PC-9 (cell line): ENCODE results near the gene ARID3B. TPM values are rescaled to one million over a fixed set of nuclear protein-coding genes. Genes with fewer than 3 reads are reported as not detected.

Source experiments
- BruUV-seq: library from RNA; stranded (reverse); fragments of 400-500 nt; replicated peaks from 2 replicates; lab custom pipeline; 2021; lab: Mats Ljungman, UMichigan
- CTCF ChIA-PET: fragments of 300-600 bp; sonication (Branson Sonifier 250); formaldehyde crosslinking; loops from one replicate; lab custom pipeline; 2022; ENCODE audit warnings: antibody characterized with exemption; lab: Charles Lee
- POLR2A ChIA-PET: fragments of 300-600 bp; sonication (Branson Sonifier 250); formaldehyde crosslinking; loops from one replicate; lab custom pipeline; 2022; ENCODE audit warnings: antibody characterized with exemption; ENCODE audit not compliant: unreplicated experiment; lab: Charles Lee
- DNase-seq, 2 experiments: peaks; one replicate each; pipeline versions ENCODE4 v3.0.0 to v3.0.0-alpha.2; 2015 to 2022; ENCODE audit warnings: mixed read lengths in 1 of 2
- H2AFZ ChIP-seq: fragments of 200-600 bp; sonication (generic); 2 replicates; pipeline ENCODE4 v1.8.1; 2017; ENCODE audit warnings: antibody characterized with exemption
- H3F3A ChIP-seq: fragments of 200-600 bp; sonication (generic); 2 replicates; pipeline ENCODE4 v1.8.1; 2017; ENCODE audit warnings: antibody characterized with exemption, mild to moderate bottlenecking, low read depth; ENCODE audit not compliant: insufficient read depth
- H3K27ac ChIP-seq: fragments of 200-600 bp; sonication (generic); 2 replicates; pipeline ENCODE4 v1.6.1; 2016; ENCODE audit warnings: mixed run types
- H3K27me3 ChIP-seq: fragments of 200-600 bp; sonication (generic); 2 replicates; pipeline ENCODE4 v1.6.1; 2016; ENCODE audit warnings: low read depth, mixed run types; ENCODE audit not compliant: insufficient read depth
- H3K36me3 ChIP-seq: fragments of 200-600 bp; sonication (generic); 2 replicates; pipeline ENCODE4 v1.6.1; 2016; ENCODE audit warnings: low read depth, mixed run types
- H3K4me1 ChIP-seq: fragments of 200-600 bp; sonication (generic); replicated peaks from 2 replicates; pipeline ENCODE4 v1.6.1; 2016; ENCODE audit warnings: mixed run types; ENCODE audit not compliant: insufficient read depth
- H3K4me2 ChIP-seq: fragments of 200-600 bp; sonication (generic); 2 replicates; pipeline ENCODE4 v1.6.1; 2017; ENCODE audit warnings: mixed run types
- H3K4me3 ChIP-seq: fragments of 200-600 bp; sonication (generic); 2 replicates; pipeline ENCODE4 v1.6.1; 2016; ENCODE audit warnings: mixed run types
- H3K79me2 ChIP-seq: fragments of 200-600 bp; sonication (generic); 2 replicates; pipeline ENCODE4 v1.6.1; 2017; ENCODE audit warnings: low read depth, mixed run types
- H3K9me2 ChIP-seq: fragments of 200-600 bp; sonication (generic); 2 replicates; pipeline ENCODE4 v1.8.1; 2017; ENCODE audit warnings: mild to moderate bottlenecking; ENCODE audit not compliant: insufficient read depth
- H3K9me3 ChIP-seq: fragments of 200-600 bp; sonication (generic); 2 replicates; pipeline ENCODE4 v1.8.1; 2016; ENCODE audit warnings: low read depth; ENCODE audit not compliant: insufficient read depth
- H4K20me1 ChIP-seq: fragments of 200-600 bp; sonication (generic); 2 replicates; pipeline ENCODE4 v1.8.1; 2017; ENCODE audit not compliant: insufficient read depth
- EZH2 ChIP-seq: fragments of 200-600 bp; sonication (generic); IDR thresholded peaks from 2 replicates; pipeline ENCODE4 v1.8.0; 2017; ENCODE audit warnings: antibody characterized with exemption, low read depth
- intact Hi-C: fragments of 100-400 bp; cut with micrococcal nuclease; formaldehyde crosslinking; loops from one replicate; pipeline ENCODE4 v1.10.0; 2022; ENCODE audit not compliant: unreplicated experiment
- total RNA-seq: library from RNA; stranded (reverse); gene quantifications from 2 replicates; pipeline ENCODE4 v1.2.3, GENCODE V29; 2021
- TF ChIP-seq, protein P1 (sequence below): fragments of 200-600 bp; sonication (generic); conservative IDR thresholded peaks from 2 replicates; pipeline ENCODE4 v1.6.1; 2017; ENCODE audit warnings: mixed run types, antibody characterized with exemption, mild to moderate bottlenecking, moderate library complexity

ARID3B gene
- total RNA-seq, 1 experiment from 2014 or later = 9.6 TPM

DNA sequence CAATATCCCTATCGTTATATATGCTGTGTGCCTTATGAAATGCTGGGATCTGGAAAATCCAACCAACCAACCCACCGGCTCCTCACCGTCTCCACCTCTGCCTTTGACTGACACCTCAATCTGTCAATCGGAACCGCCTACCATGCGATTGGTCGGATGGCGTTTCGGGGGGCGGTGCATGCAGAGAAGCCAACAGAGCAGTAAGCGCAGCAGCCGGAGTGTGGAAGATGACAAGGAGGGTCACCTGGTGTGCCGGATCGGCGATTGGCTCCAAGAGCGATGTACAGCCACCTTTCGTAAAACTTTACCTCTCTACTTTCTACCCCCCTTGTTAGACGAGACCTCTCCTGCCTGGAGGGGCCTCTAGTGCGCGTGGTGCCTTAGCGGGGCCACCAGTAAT, 80.9 kb downstream of the ARID3B start:
- intact Hi-C loops = no loop called here
- Histone ChIP-seq H3K79me2 (peaks cover 46% of the 10 kb centered on the region), H3K36me3 (peaks cover 11% of the 10 kb centered on the region; the same call in 1 of the 2 replicates)

DNA sequence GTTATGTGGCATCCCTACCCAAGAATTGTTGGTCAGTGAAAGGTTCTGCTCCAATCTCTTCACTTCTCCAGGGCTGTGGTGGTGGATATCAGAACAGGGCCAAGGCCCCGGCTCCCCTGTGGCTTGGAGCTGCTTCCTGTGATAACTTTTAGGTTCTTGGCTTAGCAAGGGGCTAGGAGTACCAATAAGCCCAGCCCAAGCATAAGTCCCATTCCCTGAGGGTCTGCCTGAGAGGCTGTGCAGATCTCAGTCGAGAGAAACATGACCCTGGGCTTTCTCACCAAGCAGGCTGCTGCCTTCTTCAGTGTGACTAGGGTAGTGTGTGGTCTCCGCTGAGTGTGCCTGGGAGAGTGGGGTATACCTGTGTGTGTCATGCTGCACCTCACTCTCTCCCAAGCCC, 81.7 kb downstream of the ARID3B start:
- H3K27me3 ChIP-seq = no peaks in the 10 kb centered on the region
- no TSS peak for BruUV-seq
- H3K79me2 ChIP-seq = peaks cover 38% of the 10 kb centered on the region
- no peaks in the 10 kb centered on the region for H3K9me2 ChIP-seq
- intact Hi-C loops = no loop called here
- no peak overlapping the region for H3K4me3 ChIP-seq
- peak in 1 of 2 experiments; percentile 12 for DNase-seq
- H3K4me1 ChIP-seq = 0 out of 2 replicates have a peak, but pooled peaks cover under 1% of the 10 kb centered on the region
- ChIA-PET POLR2A (no interaction called here), CTCF (no interaction called here)
- TF ChIP-seq, protein P1, sequence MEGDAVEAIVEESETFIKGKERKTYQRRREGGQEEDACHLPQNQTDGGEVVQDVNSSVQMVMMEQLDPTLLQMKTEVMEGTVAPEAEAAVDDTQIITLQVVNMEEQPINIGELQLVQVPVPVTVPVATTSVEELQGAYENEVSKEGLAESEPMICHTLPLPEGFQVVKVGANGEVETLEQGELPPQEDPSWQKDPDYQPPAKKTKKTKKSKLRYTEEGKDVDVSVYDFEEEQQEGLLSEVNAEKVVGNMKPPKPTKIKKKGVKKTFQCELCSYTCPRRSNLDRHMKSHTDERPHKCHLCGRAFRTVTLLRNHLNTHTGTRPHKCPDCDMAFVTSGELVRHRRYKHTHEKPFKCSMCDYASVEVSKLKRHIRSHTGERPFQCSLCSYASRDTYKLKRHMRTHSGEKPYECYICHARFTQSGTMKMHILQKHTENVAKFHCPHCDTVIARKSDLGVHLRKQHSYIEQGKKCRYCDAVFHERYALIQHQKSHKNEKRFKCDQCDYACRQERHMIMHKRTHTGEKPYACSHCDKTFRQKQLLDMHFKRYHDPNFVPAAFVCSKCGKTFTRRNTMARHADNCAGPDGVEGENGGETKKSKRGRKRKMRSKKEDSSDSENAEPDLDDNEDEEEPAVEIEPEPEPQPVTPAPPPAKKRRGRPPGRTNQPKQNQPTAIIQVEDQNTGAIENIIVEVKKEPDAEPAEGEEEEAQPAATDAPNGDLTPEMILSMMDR = no peak
- no peak for TF ChIP-seq EZH2
- H4K20me1 ChIP-seq = peaks cover 67% of the 10 kb centered on the region
- H3K9me3 ChIP-seq = no peaks in the 10 kb centered on the region
- no peak overlapping the region for H3K27ac ChIP-seq
- H2AFZ ChIP-seq = no peak overlapping the region
- H3K4me2 ChIP-seq = no peak overlapping the region
- H3F3A ChIP-seq = no peaks in the 10 kb centered on the region; the same call in 1 of the 2 replicates
- H3K36me3 ChIP-seq = peaks cover 11% of the 10 kb centered on the region; the same call in 1 of the 2 replicates

More for the DNA sequence above, 80.9 kb downstream of the ARID3B start:
- Histone ChIP-seq H3K27me3 (no peaks in the 10 kb centered on the region), H3K4me1 (peaks cover 8% of the 10 kb centered on the region), H3K27ac (no peak overlapping the region), H3K9me2 (no peaks in the 10 kb centered on the region), H4K20me1 (peaks cover 76% of the 10 kb centered on the region), H3K4me2 (no peak overlapping the region), H2AFZ (no peak overlapping the region), H3K9me3 (no peaks in the 10 kb centered on the region), H3K4me3 (no peak overlapping the region), H3F3A (peaks cover 3% of the 10 kb centered on the region; the same call in 1 of the 2 replicates)
- CTCF ChIA-PET = interaction anchor here (0.6 kb wide), 1 partner anchor 57 kb away, joined by 6 read pairs; no protein-coding TSS in a partner anchor
- DNase-seq = peak in 1 of 2 experiments; percentile 23
- POLR2A ChIA-PET = no interaction called here
- BruUV-seq = no TSS peak
- no peak for TF ChIP-seq EZH2
- TF ChIP-seq, protein P1 = no peak

DNA sequence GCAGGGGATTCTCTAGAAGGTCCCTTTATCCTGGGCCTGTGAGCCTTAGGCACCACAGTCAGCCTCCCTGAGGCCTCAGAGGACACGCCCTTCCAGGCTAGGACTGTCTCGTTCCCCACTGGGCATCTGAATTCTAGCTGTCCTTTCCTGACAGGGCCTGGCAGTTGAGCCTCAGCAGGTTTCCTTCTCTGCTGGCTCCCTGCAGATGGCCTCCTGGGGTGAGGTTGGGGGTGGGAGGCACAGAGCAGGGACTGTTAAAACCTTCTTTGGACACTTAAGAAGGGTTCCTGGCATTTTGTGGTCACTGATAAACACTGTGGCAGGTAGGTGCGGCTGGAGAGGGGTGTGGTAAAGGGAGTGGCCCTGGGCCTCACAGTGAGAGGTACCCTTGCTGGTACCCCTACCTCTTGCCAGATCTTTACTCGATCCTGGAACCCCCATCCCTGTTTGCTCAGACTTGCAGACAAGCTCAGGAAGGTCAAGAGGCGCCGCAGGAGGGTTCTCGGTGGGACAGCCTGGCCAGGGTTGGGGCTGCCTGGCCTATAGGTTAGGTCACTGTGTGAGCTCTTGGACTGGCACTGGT, 83.1 kb downstream of the ARID3B start:
- no peaks in the 10 kb centered on the region for H3K9me2 ChIP-seq
- DNase-seq = no peak
- ChIA-PET CTCF (no interaction called here), POLR2A (interaction anchor here (0.6 kb wide), 1 partner anchor 37 kb away, joined by 3 read pairs; no protein-coding TSS in a partner anchor)
- no TSS peak for BruUV-seq
- H3K9me3 ChIP-seq = no peaks in the 10 kb centered on the region
- H4K20me1 ChIP-seq = peaks cover 63% of the 10 kb centered on the region
- H3K27ac ChIP-seq = no peak overlapping the region
- H3F3A ChIP-seq = no peaks in the 10 kb centered on the region; the same call in 1 of the 2 replicates
- H3K36me3 ChIP-seq = peaks cover 14% of the 10 kb centered on the region; the same call in 1 of the 2 replicates
- no peak overlapping the region for H3K4me3 ChIP-seq
- intact Hi-C loops = no loop called here
- no peaks in the 10 kb centered on the region for H3K27me3 ChIP-seq
- no peak overlapping the region for H3K4me2 ChIP-seq
- no peak overlapping the region for H2AFZ ChIP-seq
- peaks cover 25% of the 10 kb centered on the region for H3K79me2 ChIP-seq
- no peaks in the 10 kb centered on the region for H3K4me1 ChIP-seq
- TF ChIP-seq EZH2 = no peak
- TF ChIP-seq, protein P1 = no peak
